SIG-M5 (cell line): ENCODE results near the gene COL5A1.
"Not testable (repeated sequence)": the region's sequence is repeated elsewhere in the genome, so short reads cannot be mapped to it uniquely, and the experiment has no call there.

Experiments
- DNase-seq: peaks from one replicate; lab custom pipeline; 2025; lab: John Stamatoyannopoulos, UW

Gene COL5A1

GRCh38 chr9:134857451-134857850, 215.8 kb downstream of the COL5A1 start:
- DNase-seq: not testable (repeated sequence)

GRCh38 chr9:134858051-134858841, 216.6 kb downstream of the COL5A1 start:
- DNase-seq: no peak

GRCh38 chr9:134860510-134860909, 218.9 kb downstream of the COL5A1 start:
- no peak for DNase-seq

GRCh38 chr9:134861595-134862334, 220.2 kb downstream of the COL5A1 start:
- DNase-seq: no peak

GRCh38 chr9:134863306-134863902, 221.8 kb downstream of the COL5A1 start:
- DNase-seq: no peak

- no peak for DNase-seq
Observed at GRCh38 chr9:134863941-134864820, 222.6 kb downstream of the COL5A1 start.

- no peak for DNase-seq
Observed at GRCh38 chr9:134864821-134865190, 223.2 kb downstream of the COL5A1 start.

- no peak for DNase-seq
Observed at GRCh38 chr9:134867917-134868750, 226.5 kb downstream of the COL5A1 start.

GRCh38 chr9:134868751-134869553, 227.3 kb downstream of the COL5A1 start:
- DNase-seq: no peak

- DNase-seq: no peak
Observed at GRCh38 chr9:134869554-134870300, 228.1 kb downstream of the COL5A1 start.

- no peak for DNase-seq
Observed at GRCh38 chr9:134870301-134870694, 228.7 kb downstream of the COL5A1 start.

GRCh38 chr9:134870746-134871662, 229.4 kb downstream of the COL5A1 start:
- DNase-seq: no peak

GRCh38 chr9:134871697-134872340, 230.2 kb downstream of the COL5A1 start:
- no peak for DNase-seq

- DNase-seq: no peak
Observed at GRCh38 chr9:134872482-134873231, 231.1 kb downstream of the COL5A1 start.

- no peak for DNase-seq
Observed at GRCh38 chr9:134875371-134875770, 233.8 kb downstream of the COL5A1 start.

GRCh38 chr9:134877541-134877940, 235.9 kb downstream of the COL5A1 start:
- no peak for DNase-seq
